ENCODE results near the gene ARHGEF10L.

ARHGEF10L gene

GRCh38 chr1:17665054-17665453 is 125.6 kb downstream of the ARHGEF10L start:
- DNase-seq, result no peak

- DNase-seq, result no peak
These were observed 126.6 kb downstream of the ARHGEF10L start for GRCh38 chr1:17665950-17666720.

- no peak for DNase-seq
These were observed 128.1 kb downstream of the ARHGEF10L start for GRCh38 chr1:17667641-17668040.

GRCh38 chr1:17668195-17668594 is 128.7 kb downstream of the ARHGEF10L start:
- DNase-seq, result no peak

DNA sequence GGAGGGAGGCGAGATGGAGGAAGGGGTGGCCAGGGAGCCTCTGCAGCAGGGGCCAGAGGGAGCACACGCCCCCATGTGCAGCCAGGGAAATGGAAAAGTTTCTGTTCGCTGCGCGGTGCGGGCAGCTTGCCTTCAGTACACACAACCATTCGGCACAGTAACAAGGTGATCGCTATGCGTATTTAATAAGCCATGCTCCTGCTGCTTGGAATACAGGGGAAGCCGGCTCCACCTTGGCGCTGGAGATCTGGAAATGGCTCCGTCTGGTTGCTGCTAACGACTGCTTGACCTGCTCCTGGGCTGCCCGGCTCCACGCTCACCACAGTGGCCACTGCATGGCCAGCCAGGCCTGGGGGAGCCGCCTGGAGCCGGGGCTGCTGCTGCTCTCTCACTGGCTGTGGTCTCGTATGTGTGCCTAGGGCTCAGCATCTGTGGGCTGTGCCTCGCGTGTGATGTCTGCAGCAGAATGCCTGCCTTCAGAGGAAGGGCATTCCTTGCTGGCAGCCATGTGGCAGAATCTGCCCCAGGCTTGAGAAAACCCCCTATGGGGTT is 129.2 kb downstream of the ARHGEF10L start:
- DNase-seq, result no peak

DNA sequence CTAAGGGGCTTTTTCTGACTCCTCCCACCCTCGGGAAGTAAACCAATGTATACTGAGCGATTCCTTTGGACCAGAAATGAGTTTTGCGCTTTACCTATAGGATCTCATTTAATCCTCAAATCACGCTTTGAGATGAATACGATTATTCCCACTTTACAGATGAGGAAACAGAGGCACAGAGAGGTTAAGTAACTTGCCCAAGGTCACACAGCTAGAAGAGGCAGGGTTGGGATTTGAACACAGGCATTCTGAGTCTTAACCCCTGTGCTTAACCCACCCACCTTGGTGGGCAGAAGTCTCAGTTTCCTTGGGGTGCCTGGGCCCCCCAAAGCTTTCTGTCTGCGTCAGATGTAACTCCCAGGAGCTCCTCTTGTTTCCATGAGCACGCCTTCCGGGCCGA is 129.8 kb downstream of the ARHGEF10L start:
- no peak for DNase-seq

- no peak for DNase-seq
These were observed 130.5 kb downstream of the ARHGEF10L start for GRCh38 chr1:17669866-17670451.

GRCh38 chr1:17670587-17671313 is 131.3 kb downstream of the ARHGEF10L start:
- DNase-seq, result no peak

- no peak for DNase-seq
These were observed 131.8 kb downstream of the ARHGEF10L start for GRCh38 chr1:17671314-17671705.

DNA sequence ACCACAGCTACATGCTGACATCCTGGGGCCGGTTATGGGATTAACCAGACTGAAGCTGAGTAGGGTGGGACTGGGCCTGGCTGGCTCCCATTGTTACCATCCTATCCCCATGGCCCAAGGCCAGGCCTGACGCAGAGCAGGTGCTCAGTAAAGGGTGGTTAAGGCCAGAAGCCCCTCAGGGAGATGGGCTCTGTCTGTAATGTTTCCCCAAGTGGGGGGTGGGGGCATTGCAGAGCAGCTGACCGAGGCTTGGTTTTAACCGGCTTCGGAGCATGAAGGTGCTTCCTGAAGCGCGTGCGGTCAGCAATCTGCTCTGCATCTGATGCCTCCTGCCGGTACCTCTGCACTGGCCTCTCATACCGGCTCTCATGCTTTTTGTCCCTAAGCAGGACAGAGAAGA is 132.2 kb downstream of the ARHGEF10L start:
- no peak for DNase-seq

DNA sequence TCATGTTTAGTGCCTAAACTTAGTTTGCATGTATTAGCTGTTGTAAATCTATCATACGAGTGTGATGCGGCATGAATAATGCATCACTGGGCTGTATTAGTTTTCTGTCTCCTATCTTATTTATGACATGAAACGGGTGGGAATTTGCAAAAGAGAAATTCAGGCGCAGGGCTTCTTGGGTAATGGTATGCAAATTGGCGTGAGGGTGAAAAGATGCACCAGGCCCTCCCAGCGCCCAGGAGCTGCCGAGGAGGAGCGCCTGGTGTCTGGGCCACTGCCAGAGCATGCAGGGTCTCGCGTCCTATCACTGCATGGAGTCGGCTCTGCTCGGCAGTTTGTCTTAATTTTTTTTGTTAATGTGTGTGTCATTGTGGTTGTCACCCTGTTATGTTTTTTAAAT is 132.7 kb downstream of the ARHGEF10L start:
- DNase-seq, result no peak

DNA sequence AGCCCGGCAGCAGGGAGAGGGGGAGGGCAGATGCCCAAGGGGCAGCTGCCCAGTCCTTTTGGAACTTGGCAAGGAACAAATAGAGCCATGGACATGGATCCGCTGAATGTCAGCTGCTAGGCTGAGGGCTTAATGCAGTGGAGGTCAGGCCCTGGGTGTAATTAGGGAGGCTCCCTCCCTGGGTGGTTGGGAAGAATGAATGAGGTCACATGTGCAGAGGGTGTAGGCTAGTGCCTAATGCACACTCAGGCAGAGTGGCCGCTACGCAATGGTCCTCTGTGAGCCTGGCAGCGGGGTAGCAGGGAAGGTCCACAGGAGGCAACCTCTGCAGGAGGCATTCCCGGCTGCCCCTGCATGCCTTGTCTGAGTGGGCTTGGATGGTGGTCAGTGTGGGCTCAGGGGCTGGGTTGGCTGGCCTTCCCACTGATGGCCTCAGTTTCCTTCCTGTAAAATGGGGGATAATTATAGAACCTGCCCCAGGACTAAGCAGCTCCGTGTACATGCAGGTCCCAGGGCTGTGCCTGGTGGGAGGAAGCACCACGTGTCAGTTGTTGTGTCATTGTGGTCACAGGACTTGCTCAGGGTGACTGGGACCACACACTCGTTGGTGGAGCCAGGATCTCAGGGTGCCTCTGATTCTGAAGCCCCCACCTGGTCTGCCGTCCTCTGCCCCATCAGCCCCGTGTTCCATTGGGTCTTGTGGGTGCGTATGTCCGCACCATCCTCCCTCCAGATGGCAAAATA is 134.0 kb downstream of the ARHGEF10L start:
- no peak for DNase-seq

GRCh38 chr1:17674726-17675500 is 135.4 kb downstream of the ARHGEF10L start:
- DNase-seq, result no peak

DNA sequence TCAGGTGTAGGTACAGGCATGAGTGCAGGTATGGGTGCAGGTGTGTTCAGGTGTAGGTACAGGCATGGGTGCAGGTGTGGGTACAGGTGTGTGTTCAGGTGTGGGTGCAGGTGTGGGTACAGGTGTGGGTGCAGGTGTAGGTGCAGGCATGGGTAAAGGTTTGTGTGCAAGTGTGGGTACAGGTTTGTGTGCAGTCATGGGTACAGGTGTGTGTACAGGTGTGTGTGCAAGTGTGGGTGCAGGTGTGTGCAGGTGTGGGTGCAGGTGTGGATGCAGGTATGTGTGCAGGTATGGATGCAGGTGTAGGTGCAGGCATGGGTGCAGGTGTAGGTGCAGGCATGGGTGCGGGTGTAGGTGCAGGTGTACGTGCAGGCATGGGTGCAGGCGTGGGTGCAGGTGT is 136.2 kb downstream of the ARHGEF10L start:
- no peak for DNase-seq

DNA sequence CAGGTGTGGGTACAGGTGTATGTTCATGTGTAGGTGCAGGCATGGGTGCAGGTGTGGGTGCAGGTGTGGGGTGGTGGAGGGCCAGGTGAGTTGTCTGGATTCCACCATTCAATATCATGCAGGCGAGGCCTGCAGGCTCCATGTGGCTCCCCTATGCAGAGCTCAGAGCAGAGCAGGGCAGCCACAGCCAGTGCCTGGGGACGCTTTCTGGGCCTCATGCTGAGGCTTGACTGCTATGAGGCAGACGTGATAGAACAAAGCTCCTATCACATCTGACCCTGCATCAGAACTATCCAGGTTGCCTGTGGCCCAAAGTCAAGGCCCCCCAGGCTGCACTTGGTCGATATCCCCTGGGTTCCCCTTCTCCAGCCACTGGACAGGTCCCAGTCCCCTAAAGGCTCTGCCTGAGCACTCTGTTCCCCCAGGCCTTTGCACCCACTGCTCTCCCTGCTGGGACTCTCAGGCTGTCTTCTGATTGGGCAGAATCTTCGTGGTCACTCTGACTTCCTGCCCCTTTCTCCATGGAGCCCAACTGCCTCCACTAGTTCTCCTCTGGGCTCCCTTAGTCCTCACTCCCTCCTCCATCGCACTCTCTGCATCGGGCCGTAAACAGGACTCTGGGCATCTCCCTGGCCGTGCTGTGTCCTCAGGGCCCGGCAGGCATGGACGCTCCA is 137.0 kb downstream of the ARHGEF10L start:
- no peak for DNase-seq

DNA sequence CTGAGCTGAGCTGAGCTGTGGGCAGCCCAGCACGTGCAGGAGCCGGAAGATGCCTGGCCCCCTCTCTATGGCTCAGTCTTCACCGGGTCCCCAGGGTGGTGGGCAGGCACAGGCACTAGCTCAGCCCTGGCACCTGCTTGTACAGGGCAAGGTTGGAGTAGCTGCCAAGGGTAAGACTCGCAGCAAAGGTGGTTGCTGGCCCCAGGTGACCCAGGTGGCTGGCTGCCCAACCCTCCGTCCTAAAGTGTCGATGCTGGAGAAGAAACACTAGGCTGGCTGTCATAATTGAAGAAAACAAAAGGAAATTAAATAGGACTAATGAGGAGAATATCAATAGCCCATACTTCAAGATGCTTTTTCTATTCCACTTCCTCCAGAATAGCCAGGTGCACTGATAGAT is 138.5 kb downstream of the ARHGEF10L start:
- no peak for DNase-seq

DNA sequence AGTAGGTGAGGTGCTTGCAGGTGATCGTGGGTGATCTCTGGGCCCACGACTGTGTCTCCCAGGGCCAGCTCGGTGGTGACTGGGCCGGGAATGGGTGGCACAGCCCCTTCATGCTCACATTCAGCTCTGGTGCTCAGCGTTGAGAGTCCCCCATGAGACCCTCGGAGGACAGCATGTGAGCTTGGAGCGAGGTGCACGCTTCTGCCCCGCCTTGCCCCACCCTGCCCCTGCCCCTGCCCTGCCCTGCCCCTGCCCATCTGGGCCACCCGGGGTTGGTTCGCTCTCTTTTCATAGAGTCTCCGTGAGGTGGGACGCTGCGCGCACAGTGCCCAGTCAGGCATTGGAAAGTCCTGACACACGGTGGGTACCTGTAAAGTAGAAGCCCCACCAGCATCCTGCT is 140.4 kb downstream of the ARHGEF10L start:
- DNase-seq, result no peak

DNA sequence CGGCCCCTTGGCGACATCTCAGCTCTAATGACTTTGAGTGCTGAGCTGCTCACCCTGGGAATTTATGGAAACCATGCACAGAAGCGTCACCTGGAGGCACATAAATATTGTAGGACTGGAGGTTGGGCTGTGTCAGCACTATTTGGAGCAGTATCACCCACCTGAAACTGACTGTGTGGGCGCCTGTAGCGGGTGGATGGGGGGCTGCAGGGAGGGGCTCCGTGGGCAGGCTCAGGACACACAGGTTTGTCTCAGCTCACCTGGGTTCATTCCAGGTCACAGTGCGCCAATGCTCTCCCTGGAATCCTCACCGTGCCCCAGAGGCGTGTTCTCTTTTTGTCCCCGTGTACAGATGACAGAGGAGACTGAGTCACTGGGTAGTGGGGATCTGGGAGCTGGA is 140.8 kb downstream of the ARHGEF10L start:
- DNase-seq, result no peak

DNA sequence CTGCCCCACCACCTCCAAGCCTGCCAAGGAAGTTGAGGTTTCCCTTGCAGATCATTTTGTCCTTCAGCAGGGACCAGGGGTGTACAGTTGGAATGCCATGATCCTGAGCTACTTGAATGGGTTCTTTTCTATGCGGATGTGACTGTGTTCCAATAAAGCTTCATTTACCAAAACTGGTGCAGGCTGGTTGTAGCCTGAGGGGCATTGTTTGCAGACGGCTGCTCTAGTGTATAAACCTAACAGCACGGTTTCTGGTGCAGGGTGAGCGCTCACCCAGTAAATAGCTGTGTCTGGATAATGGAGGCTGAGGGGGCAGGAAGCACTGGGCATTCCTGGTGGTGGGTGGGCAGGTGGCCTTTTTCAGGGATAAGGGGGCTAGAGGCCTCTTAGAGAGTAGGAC is 142.9 kb downstream of the ARHGEF10L start:
- no peak for DNase-seq

GRCh38 chr1:17683598-17683997 is 144.1 kb downstream of the ARHGEF10L start:
- DNase-seq, result no peak

- DNase-seq, result no peak
These were observed 145.3 kb downstream of the ARHGEF10L start for GRCh38 chr1:17684810-17685209.

DNA sequence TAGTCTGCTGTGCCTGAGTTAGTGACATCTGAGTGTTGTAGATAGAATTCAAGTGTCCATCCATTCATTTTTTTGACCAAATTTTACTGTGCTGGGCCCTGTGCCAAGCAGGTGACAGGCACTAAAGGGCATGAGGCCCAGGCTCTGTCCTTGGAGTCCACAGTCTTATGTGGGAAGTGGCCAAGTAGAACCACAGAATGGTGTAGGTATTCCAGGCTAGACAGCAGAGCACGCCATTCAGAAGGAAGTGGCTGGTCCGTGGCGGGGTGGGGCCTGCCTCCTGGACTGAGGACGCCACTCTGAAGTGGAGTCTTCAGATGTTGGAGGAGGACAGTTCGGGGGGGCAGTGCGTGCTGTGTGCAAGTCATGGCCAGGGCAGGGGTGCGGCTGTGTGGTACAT is 146.8 kb downstream of the ARHGEF10L start:
- no peak for DNase-seq

Measured in CD4-positive, alpha-beta T cell treated with Interferon gamma for 1 hour (primary cell).